ENCODE results near the gene ERGIC3. TPM values are rescaled to one million over a fixed set of nuclear protein-coding genes. Genes with fewer than 3 reads are reported as not detected.

Gene ERGIC3
- total RNA-seq: 100 to 1,000 TPM; 117 to 154 TPM
- long read RNA-seq, donor 1, transcript ERGIC3-202 (13 exons, 1,359 nt): major isoform, 66 of 73 reads
- long read RNA-seq, donor 1, partial matches to known transcripts: 4 of 73 reads
- long read RNA-seq, donor 1, other reads (novel, unspliced or antisense): 2 of 73 reads
- long read RNA-seq, donor 2, transcript ERGIC3-202 (13 exons, 1,359 nt): major isoform, 607 of 663 reads
- long read RNA-seq, donor 2, partial matches to known transcripts: 16 of 663 reads
- long read RNA-seq, donor 2, other reads (novel, unspliced or antisense): 39 of 663 reads

- DNase-seq (ENCODE audit: low spot score): peak; percentile 99
- intact Hi-C loops (cut with DNase I): no loop called here
These were observed at the start of gene ERGIC3 for GRCh38 chr20:35541783-35542662. TSS of gene ERGIC3 (plus strand) at chr20:35542078. CDS start at chr20:35542098, 20 bp downstream.

GRCh38 chr20:35492352-35492751, 49.5 kb upstream of the ERGIC3 start:
- intact Hi-C loops (cut with DNase I): no loop called here
- DNase-seq (ENCODE audit: low spot score): no peak

GRCh38 chr20:35496481-35496880, 45.4 kb upstream of the ERGIC3 start:
- intact Hi-C loops (cut with DNase I): no loop called here

GRCh38 chr20:35497320-35497719, 44.6 kb upstream of the ERGIC3 start:
- DNase-seq (ENCODE audit: low spot score): no peak
- intact Hi-C loops (cut with DNase I): no loop called here

More at GRCh38 chr20:35496481-35496880, 45.4 kb upstream of the ERGIC3 start:
- no peak for DNase-seq (ENCODE audit: low spot score)

GRCh38 chr20:35497780-35498189, 44.1 kb upstream of the ERGIC3 start:
- intact Hi-C loops (cut with DNase I): no loop called here
- peak; percentile 90 for DNase-seq (ENCODE audit: low spot score)

GRCh38 chr20:35499271-35499670, 42.6 kb upstream of the ERGIC3 start:
- intact Hi-C loops (cut with DNase I): no loop called here

GRCh38 chr20:35502352-35502751, 39.5 kb upstream of the ERGIC3 start:
- no peak for DNase-seq (ENCODE audit: low spot score)
- intact Hi-C loops (cut with DNase I): no loop called here

More at GRCh38 chr20:35499271-35499670, 42.6 kb upstream of the ERGIC3 start:
- DNase-seq (ENCODE audit: low spot score): no peak

GRCh38 chr20:35503281-35503680, 38.6 kb upstream of the ERGIC3 start:
- no peak for DNase-seq (ENCODE audit: low spot score)
- intact Hi-C loops (cut with DNase I): no loop called here

- no peak for DNase-seq (ENCODE audit: low spot score)
These were observed 37.9 kb upstream of the ERGIC3 start for GRCh38 chr20:35503841-35504561.

GRCh38 chr20:35504751-35505150, 37.1 kb upstream of the ERGIC3 start:
- no peak for DNase-seq (ENCODE audit: low spot score)
- intact Hi-C loops (cut with DNase I): no loop called here

More at GRCh38 chr20:35503841-35504561, 37.9 kb upstream of the ERGIC3 start:
- intact Hi-C loops (cut with DNase I): no loop called here

GRCh38 chr20:35506179-35506578, 35.7 kb upstream of the ERGIC3 start:
- no peak for DNase-seq (ENCODE audit: low spot score)
- intact Hi-C loops (cut with DNase I): no loop called here

- intact Hi-C loops (cut with DNase I): no loop called here
- no peak for DNase-seq (ENCODE audit: low spot score)
These were observed 34.8 kb upstream of the ERGIC3 start for GRCh38 chr20:35506872-35507638.

GRCh38 chr20:35508493-35509218, 33.2 kb upstream of the ERGIC3 start:
- intact Hi-C loops (cut with DNase I): no loop called here
- no peak for DNase-seq (ENCODE audit: low spot score)

GRCh38 chr20:35510951-35511735, 30.7 kb upstream of the ERGIC3 start:
- intact Hi-C loops (cut with DNase I): no loop called here
- no peak for DNase-seq (ENCODE audit: low spot score)

- DNase-seq (ENCODE audit: low spot score): no peak
- intact Hi-C loops (cut with DNase I): no loop called here
These were observed 30.0 kb upstream of the ERGIC3 start for GRCh38 chr20:35511814-35512420.

GRCh38 chr20:35514371-35514932, 27.4 kb upstream of the ERGIC3 start:
- no peak for DNase-seq (ENCODE audit: low spot score)
- intact Hi-C loops (cut with DNase I): no loop called here

GRCh38 chr20:35515341-35515740, 26.5 kb upstream of the ERGIC3 start:
- DNase-seq (ENCODE audit: low spot score): no peak
- intact Hi-C loops (cut with DNase I): no loop called here
